WTC11 (cell line): ENCODE results near the gene GABARAPL2. TPM values are rescaled to one million over a fixed set of nuclear protein-coding genes. Genes with fewer than 3 reads are reported as not detected.

Experiments used
- ATF1 ChIP-seq: sonication (generic); formaldehyde crosslinking; IDR thresholded peaks from 2 replicates; pipeline ENCODE4 v1.8.1; 2023; ENCODE audit warnings: mild to moderate bottlenecking, moderate library complexity, missing genetic modification reagents
- CREB1 ChIP-seq: sonication (generic); formaldehyde crosslinking; IDR thresholded peaks from 2 replicates; pipeline ENCODE4 v1.8.0; 2023; ENCODE audit warnings: mild to moderate bottlenecking, missing genetic modification reagents
- E2F5 ChIP-seq: sonication (generic); formaldehyde crosslinking; IDR thresholded peaks from 2 replicates; pipeline ENCODE4 v1.8.1; 2022; ENCODE audit warnings: mild to moderate bottlenecking, moderate library complexity, missing genetic modification reagents
- ETV6 ChIP-seq: sonication (generic); formaldehyde crosslinking; IDR thresholded peaks from 2 replicates; pipeline ENCODE4 v1.8.1; 2022; ENCODE audit warnings: mild to moderate bottlenecking, missing genetic modification reagents
- FOXK1 ChIP-seq: sonication (generic); formaldehyde crosslinking; IDR thresholded peaks from 2 replicates; pipeline ENCODE4 v1.8.0; 2022; ENCODE audit warnings: mild to moderate bottlenecking, moderate library complexity, missing genetic modification reagents
- FOXP1 ChIP-seq: sonication (generic); formaldehyde crosslinking; IDR thresholded peaks from 2 replicates; pipeline ENCODE4 v1.8.0; 2022; ENCODE audit warnings: missing genetic modification reagents, mild to moderate bottlenecking, moderate library complexity, borderline replicate concordance
- GABPB1 ChIP-seq: sonication (generic); formaldehyde crosslinking; IDR thresholded peaks from 2 replicates; pipeline ENCODE4 v1.8.1; 2023; ENCODE audit warnings: mild to moderate bottlenecking, missing genetic modification reagents
- GTF2I ChIP-seq: fragments of 250-450 bp; sonication (Bioruptor Pico); conservative IDR thresholded peaks from 2 replicates; pipeline ENCODE4 v1.4.0; 2021; ENCODE audit warnings: mild to moderate bottlenecking
- IRF2 ChIP-seq: sonication (generic); formaldehyde crosslinking; IDR thresholded peaks from 2 replicates; pipeline ENCODE4 v1.8.0; 2022; ENCODE audit warnings: low read depth, missing genetic modification reagents, borderline replicate concordance
- JUN ChIP-seq: sonication (generic); formaldehyde crosslinking; IDR thresholded peaks from 2 replicates; pipeline ENCODE4 v1.8.0; 2023; ENCODE audit warnings: mild to moderate bottlenecking, missing genetic modification reagents
- MAX ChIP-seq: sonication (generic); formaldehyde crosslinking; IDR thresholded peaks from 2 replicates; pipeline ENCODE4 v1.8.0; 2022; ENCODE audit warnings: mild to moderate bottlenecking, missing genetic modification reagents
- PRRX2 ChIP-seq: fragments of 250-450 bp; sonication (Bioruptor Pico); IDR thresholded peaks from 2 replicates; pipeline ENCODE4 v1.8.0; 2021; ENCODE audit warnings: mild to moderate bottlenecking
- RORB ChIP-seq: fragments of 250-450 bp; sonication (Bioruptor Pico); IDR thresholded peaks from 2 replicates; pipeline ENCODE4 v1.9.0; 2021; ENCODE audit warnings: mild to moderate bottlenecking
- SMAD3 ChIP-seq: sonication (generic); formaldehyde crosslinking; IDR thresholded peaks from 2 replicates; pipeline ENCODE4 v1.8.0; 2022; ENCODE audit warnings: missing genetic modification reagents, mild to moderate bottlenecking, borderline replicate concordance
- SMAD4 ChIP-seq: sonication (generic); formaldehyde crosslinking; IDR thresholded peaks from 2 replicates; pipeline ENCODE4 v1.8.0; 2022; ENCODE audit warnings: mild to moderate bottlenecking, missing genetic modification reagents
- SP1 ChIP-seq: sonication (generic); formaldehyde crosslinking; conservative IDR thresholded peaks from 2 replicates; pipeline ENCODE4 v1.8.1; 2022; ENCODE audit warnings: missing genetic modification reagents
- TCF7 ChIP-seq: sonication (generic); formaldehyde crosslinking; IDR thresholded peaks from 2 replicates; pipeline ENCODE4 v1.8.0; 2022; ENCODE audit warnings: mild to moderate bottlenecking, low read depth, missing genetic modification reagents, moderate library complexity
- TP53 ChIP-seq: sonication (generic); formaldehyde crosslinking; IDR thresholded peaks from 2 replicates; pipeline ENCODE4 v1.8.1; 2023; ENCODE audit warnings: mild to moderate bottlenecking, missing genetic modification reagents
- ZNF232 ChIP-seq: sonication (generic); formaldehyde crosslinking; IDR thresholded peaks from 2 replicates; pipeline ENCODE4 v1.8.0; 2022; ENCODE audit warnings: mild to moderate bottlenecking, missing genetic modification reagents
- ZNF396 ChIP-seq: fragments of 250-450 bp; sonication (Bioruptor Pico); IDR thresholded peaks from 2 replicates; pipeline ENCODE4 v1.8.0; 2021; ENCODE audit warnings: mild to moderate bottlenecking, moderate library complexity, borderline replicate concordance
- ZNF416 ChIP-seq: fragments of 250-450 bp; sonication (Bioruptor Pico); IDR thresholded peaks from 2 replicates; pipeline ENCODE4 v1.9.0; 2021; ENCODE audit warnings: mild to moderate bottlenecking, inconsistent platforms
- total RNA-seq: library from RNA; stranded (reverse); gene quantifications from 3 replicates; pipeline ENCODE4 v1.2.3, GENCODE V29; 2021
- TF ChIP-seq, protein P1 (sequence below): fragments of 200-600 bp; IDR thresholded peaks from 2 replicates; pipeline ENCODE4 v1.8.0; 2022; ENCODE audit warnings: antibody characterized with exemption
- TF ChIP-seq, protein P2 (sequence below): sonication (generic); formaldehyde crosslinking; conservative IDR thresholded peaks from 2 replicates; pipeline ENCODE4 v1.8.1; 2023; ENCODE audit warnings: mild to moderate bottlenecking, low read depth, missing genetic modification reagents, moderate library complexity
- TF ChIP-seq, protein P3 (sequence below): sonication (generic); formaldehyde crosslinking; IDR thresholded peaks from 2 replicates; pipeline ENCODE4 v1.8.0; 2022; ENCODE audit warnings: mild to moderate bottlenecking, missing genetic modification reagents
- TF ChIP-seq, protein P4 (sequence below): sonication (generic); formaldehyde crosslinking; IDR thresholded peaks from 2 replicates; pipeline ENCODE4 v1.8.1; 2022; ENCODE audit warnings: low read depth, missing genetic modification reagents, borderline replicate concordance
- TF ChIP-seq, protein P5 (sequence below): sonication (generic); formaldehyde crosslinking; IDR thresholded peaks from 2 replicates; pipeline ENCODE4 v1.8.1; 2023; ENCODE audit warnings: mild to moderate bottlenecking, missing genetic modification reagents, moderate library complexity
- TF ChIP-seq, protein P6 (sequence below): fragments of 250-450 bp; sonication (Bioruptor Pico); IDR thresholded peaks from 2 replicates; pipeline ENCODE4 v1.9.0; 2021; ENCODE audit warnings: moderate library complexity, mild to moderate bottlenecking, inconsistent platforms, borderline replicate concordance

Gene GABARAPL2
- total RNA-seq, 1 experiment from 2014 or later, result 60.8 TPM

DNA sequence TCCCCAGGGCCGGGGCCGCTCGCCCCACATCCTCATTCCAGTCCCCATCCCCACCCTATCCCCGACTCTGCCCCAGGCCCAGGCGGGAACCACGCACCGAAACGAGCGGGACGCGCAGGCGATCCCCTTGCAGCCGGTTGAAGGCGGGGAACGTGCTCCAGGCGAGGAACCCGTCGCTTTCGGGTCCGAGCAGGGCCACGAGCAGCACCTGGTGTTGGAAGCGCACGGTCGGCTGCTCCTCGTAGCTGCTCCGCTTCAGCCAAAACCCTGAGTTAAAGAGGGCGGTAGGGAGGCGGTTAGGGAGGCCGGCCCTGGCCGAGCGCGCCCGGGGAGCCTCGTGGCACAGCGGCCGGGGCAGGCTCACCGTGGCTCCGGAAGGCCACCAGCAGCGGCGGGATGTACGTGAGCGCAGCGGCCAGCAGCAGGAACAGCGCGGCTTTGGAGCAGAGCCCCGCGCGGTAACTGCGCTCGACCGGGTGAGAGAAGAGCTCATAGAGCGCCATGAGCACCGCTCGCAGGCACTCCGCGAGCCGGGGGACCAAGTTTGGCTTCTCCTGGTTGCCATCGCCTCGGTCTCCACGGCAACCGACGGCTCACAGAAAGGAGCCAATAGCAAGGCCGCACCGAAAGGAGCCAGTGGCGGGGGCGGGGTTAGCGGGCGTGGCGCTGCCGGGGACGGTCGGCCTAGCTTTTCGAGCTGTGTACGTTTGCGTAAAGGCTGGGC is 10.3 kb upstream of the GABARAPL2 start, which contains the start of gene TMEM231 (continued):
- TF ChIP-seq, protein P1, sequence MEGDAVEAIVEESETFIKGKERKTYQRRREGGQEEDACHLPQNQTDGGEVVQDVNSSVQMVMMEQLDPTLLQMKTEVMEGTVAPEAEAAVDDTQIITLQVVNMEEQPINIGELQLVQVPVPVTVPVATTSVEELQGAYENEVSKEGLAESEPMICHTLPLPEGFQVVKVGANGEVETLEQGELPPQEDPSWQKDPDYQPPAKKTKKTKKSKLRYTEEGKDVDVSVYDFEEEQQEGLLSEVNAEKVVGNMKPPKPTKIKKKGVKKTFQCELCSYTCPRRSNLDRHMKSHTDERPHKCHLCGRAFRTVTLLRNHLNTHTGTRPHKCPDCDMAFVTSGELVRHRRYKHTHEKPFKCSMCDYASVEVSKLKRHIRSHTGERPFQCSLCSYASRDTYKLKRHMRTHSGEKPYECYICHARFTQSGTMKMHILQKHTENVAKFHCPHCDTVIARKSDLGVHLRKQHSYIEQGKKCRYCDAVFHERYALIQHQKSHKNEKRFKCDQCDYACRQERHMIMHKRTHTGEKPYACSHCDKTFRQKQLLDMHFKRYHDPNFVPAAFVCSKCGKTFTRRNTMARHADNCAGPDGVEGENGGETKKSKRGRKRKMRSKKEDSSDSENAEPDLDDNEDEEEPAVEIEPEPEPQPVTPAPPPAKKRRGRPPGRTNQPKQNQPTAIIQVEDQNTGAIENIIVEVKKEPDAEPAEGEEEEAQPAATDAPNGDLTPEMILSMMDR, result no peak
- TF ChIP-seq TCF7 (CRISPR knock-in tag) (no peak), ZNF416 (CRISPR knock-in tag) (no peak), ETV6 (CRISPR knock-in tag) (no peak; the same call in 1 of the 2 replicates), TP53 (CRISPR knock-in tag) (no peak), PRRX2 (CRISPR knock-in tag) (no peak), FOXK1 (CRISPR knock-in tag) (peak; percentile 63), GABPB1 (CRISPR knock-in tag) (peak; percentile 30; the same call in 1 of the 2 replicates), ZNF232 (CRISPR knock-in tag) (0 out of 2 replicates have a peak, but pooled peaks have one; percentile 32), FOXP1 (CRISPR knock-in tag) (peak; percentile 67), RORB (CRISPR knock-in tag) (no peak), MAX (peak; percentile 84), SMAD3 (CRISPR knock-in tag) (no peak), ATF1 (CRISPR knock-in tag) (no peak), CREB1 (no peak), JUN (CRISPR knock-in tag) (no peak), IRF2 (CRISPR knock-in tag) (no peak), SMAD4 (CRISPR knock-in tag) (no peak), ZNF396 (CRISPR knock-in tag) (no peak), GTF2I (CRISPR knock-in tag) (no peak), SP1 (CRISPR knock-in tag) (peak; percentile 52; the same call in 1 of the 2 replicates), E2F5 (no peak)
- TF ChIP-seq, protein P2, sequence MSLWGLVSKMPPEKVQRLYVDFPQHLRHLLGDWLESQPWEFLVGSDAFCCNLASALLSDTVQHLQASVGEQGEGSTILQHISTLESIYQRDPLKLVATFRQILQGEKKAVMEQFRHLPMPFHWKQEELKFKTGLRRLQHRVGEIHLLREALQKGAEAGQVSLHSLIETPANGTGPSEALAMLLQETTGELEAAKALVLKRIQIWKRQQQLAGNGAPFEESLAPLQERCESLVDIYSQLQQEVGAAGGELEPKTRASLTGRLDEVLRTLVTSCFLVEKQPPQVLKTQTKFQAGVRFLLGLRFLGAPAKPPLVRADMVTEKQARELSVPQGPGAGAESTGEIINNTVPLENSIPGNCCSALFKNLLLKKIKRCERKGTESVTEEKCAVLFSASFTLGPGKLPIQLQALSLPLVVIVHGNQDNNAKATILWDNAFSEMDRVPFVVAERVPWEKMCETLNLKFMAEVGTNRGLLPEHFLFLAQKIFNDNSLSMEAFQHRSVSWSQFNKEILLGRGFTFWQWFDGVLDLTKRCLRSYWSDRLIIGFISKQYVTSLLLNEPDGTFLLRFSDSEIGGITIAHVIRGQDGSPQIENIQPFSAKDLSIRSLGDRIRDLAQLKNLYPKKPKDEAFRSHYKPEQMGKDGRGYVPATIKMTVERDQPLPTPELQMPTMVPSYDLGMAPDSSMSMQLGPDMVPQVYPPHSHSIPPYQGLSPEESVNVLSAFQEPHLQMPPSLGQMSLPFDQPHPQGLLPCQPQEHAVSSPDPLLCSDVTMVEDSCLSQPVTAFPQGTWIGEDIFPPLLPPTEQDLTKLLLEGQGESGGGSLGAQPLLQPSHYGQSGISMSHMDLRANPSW (CRISPR knock-in tag), result no peak
- TF ChIP-seq, protein P3, sequence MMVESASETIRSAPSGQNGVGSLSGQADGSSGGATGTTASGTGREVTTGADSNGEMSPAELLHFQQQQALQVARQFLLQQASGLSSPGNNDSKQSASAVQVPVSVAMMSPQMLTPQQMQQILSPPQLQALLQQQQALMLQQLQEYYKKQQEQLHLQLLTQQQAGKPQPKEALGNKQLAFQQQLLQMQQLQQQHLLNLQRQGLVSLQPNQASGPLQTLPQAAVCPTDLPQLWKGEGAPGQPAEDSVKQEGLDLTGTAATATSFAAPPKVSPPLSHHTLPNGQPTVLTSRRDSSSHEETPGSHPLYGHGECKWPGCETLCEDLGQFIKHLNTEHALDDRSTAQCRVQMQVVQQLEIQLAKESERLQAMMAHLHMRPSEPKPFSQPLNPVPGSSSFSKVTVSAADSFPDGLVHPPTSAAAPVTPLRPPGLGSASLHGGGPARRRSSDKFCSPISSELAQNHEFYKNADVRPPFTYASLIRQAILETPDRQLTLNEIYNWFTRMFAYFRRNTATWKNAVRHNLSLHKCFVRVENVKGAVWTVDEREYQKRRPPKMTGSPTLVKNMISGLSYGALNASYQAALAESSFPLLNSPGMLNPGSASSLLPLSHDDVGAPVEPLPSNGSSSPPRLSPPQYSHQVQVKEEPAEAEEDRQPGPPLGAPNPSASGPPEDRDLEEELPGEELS (CRISPR knock-in tag), result peak; percentile 84
- TF ChIP-seq, protein P4, sequence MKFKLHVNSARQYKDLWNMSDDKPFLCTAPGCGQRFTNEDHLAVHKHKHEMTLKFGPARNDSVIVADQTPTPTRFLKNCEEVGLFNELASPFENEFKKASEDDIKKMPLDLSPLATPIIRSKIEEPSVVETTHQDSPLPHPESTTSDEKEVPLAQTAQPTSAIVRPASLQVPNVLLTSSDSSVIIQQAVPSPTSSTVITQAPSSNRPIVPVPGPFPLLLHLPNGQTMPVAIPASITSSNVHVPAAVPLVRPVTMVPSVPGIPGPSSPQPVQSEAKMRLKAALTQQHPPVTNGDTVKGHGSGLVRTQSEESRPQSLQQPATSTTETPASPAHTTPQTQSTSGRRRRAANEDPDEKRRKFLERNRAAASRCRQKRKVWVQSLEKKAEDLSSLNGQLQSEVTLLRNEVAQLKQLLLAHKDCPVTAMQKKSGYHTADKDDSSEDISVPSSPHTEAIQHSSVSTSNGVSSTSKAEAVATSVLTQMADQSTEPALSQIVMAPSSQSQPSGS (CRISPR knock-in tag), result no peak
- TF ChIP-seq, protein P5, sequence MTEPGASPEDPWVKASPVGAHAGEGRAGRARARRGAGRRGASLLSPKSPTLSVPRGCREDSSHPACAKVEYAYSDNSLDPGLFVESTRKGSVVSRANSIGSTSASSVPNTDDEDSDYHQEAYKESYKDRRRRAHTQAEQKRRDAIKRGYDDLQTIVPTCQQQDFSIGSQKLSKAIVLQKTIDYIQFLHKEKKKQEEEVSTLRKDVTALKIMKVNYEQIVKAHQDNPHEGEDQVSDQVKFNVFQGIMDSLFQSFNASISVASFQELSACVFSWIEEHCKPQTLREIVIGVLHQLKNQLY (CRISPR knock-in tag), result 0 out of 2 replicates have a peak, but pooled peaks have one; percentile 11
- TF ChIP-seq, protein P6, sequence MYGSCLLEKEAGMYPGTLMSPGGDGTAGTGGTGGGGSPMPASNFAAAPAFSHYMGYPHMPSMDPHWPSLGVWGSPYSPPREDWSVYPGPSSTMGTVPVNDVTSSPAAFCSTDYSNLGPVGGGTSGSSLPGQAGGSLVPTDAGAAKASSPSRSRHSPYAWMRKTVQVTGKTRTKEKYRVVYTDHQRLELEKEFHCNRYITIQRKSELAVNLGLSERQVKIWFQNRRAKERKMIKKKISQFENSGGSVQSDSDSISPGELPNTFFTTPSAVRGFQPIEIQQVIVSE (CRISPR knock-in tag), result no peak
